HepG2 (cell line): ENCODE measurements around the gene NR2C1. TPM values are rescaled to one million over a fixed set of nuclear protein-coding genes. Genes with fewer than 3 reads are reported as not detected.
"Not testable (repeated sequence)": the region's sequence is repeated elsewhere in the genome, so short reads cannot be mapped to it uniquely, and the experiment has no call there.

Experiments used
- ATAC-seq: fragments of 200-7000 bp; cut with Tn5 transposase; 3 replicates; pipeline ENCODE4 v1.9.1; 2020; ENCODE audit warnings: mild to moderate bottlenecking, moderate library complexity
- BruUV-seq: library from RNA; stranded (reverse); fragments of 400-500 nt; replicated peaks from 2 replicates; lab custom pipeline; 2021; lab: Mats Ljungman, UMichigan
- CTCF ChIA-PET: fragments of 300-600 bp; formaldehyde crosslinking; extraction: SDS; loops from one replicate; lab custom pipeline; 2021; ENCODE audit warnings: low total read pairs, inconsistent platforms, low intra/inter-chr PET ratio; lab: Yijun Ruan, JAX
- POLR2A ChIA-PET: fragments of 350-600 bp; sonication (Branson Sonifier 250); formaldehyde crosslinking; loops from one replicate; lab custom pipeline; 2020; ENCODE audit warnings: antibody characterized with exemption, inconsistent platforms; lab: Yijun Ruan, JAX
- DNase-seq: peaks from one replicate; pipeline ENCODE4 v3.0.0-alpha.2; 2015; ENCODE audit warnings: low spot score
- FAIRE-seq: peaks from 3 replicates; lab custom pipeline; 2011; peaks lifted over from hg19 to GRCh38; lab: Jason Lieb, UNC
- H2AFZ ChIP-seq: one replicate; pipeline ENCODE4 v1.6.1; 2011; ENCODE audit warnings: low read length, inconsistent platforms
- H3K27ac ChIP-seq: fragments of 300-600 bp; 3 replicates; pipeline ENCODE4 v1.8.0; 2011; ENCODE audit warnings: mixed run types, mild to moderate bottlenecking, mixed read lengths, low read length, inconsistent platforms; ENCODE audit not compliant: insufficient read depth; ENCODE audit errors: extremely low read length
- H3K27me3 ChIP-seq, 2 experiments: fragments of 200-600 bp in 1 of 2; 2 replicates in 1 of 2; 3 replicates in 1 of 2; pipeline versions ENCODE4 v1.6.0 to v1.8.0; 2011; ENCODE audit warnings: low read length in 2 of 2, mild to moderate bottlenecking in 2 of 2, moderate library complexity in 2 of 2, inconsistent platforms in 1 of 2; ENCODE audit not compliant: insufficient read depth in 2 of 2, control insufficient read depth in 1 of 2
- H3K36me3 ChIP-seq, 2 experiments: fragments of 200-600 bp in 1 of 2; replicated peaks in 1 of 2; 2 replicates in 1 of 2; 3 replicates in 1 of 2; pipeline versions ENCODE4 v1.5.1 to v1.8.0; 2011; ENCODE audit warnings: low read length in 2 of 2, inconsistent platforms in 1 of 2; ENCODE audit not compliant: insufficient read depth in 2 of 2, control insufficient read depth in 1 of 2
- H3K4me1 ChIP-seq: 2 replicates; pipeline ENCODE4 v1.5.1; 2012; ENCODE audit warnings: low read length, inconsistent platforms; ENCODE audit not compliant: insufficient read depth
- H3K4me2 ChIP-seq: 2 replicates; pipeline ENCODE4 v1.6.0; 2011; ENCODE audit warnings: low read depth, low read length, inconsistent platforms
- H3K4me3 ChIP-seq, 3 experiments: fragments of 200-600 bp in 1 of 3; sonication (generic), shearing (Covaris generic) in 1 of 3; replicated peaks in 1 of 3; 2 replicates each; pipeline ENCODE4 v1.5.1; 2011 to 2016; ENCODE audit warnings: low read length in 3 of 3, inconsistent platforms in 2 of 3, low read depth in 2 of 3, mild to moderate bottlenecking in 2 of 3, control low read depth in 1 of 3, mixed read lengths in 1 of 3; ENCODE audit not compliant: insufficient read depth in 1 of 3
- H3K79me2 ChIP-seq: one replicate; pipeline ENCODE4 v1.6.1; 2011; ENCODE audit warnings: low read length, inconsistent platforms; ENCODE audit not compliant: insufficient read depth
- H3K9ac ChIP-seq: 2 replicates; pipeline ENCODE4 v1.6.0; 2011; ENCODE audit warnings: mild to moderate bottlenecking, low read depth, low read length, inconsistent platforms; ENCODE audit not compliant: insufficient read depth
- H3K9me3 ChIP-seq: 2 replicates; pipeline ENCODE4 v1.5.1; 2012; ENCODE audit warnings: mild to moderate bottlenecking, low read length
- H4K20me1 ChIP-seq: 2 replicates; pipeline ENCODE4 v1.6.0; 2011; ENCODE audit warnings: inconsistent platforms, mild to moderate bottlenecking, low read length, moderate library complexity; ENCODE audit not compliant: insufficient read depth
- ARID2 ChIP-seq: sonication (generic); formaldehyde crosslinking; IDR thresholded peaks from 2 replicates; pipeline ENCODE4 v1.8.1; 2022; ENCODE audit warnings: mild to moderate bottlenecking, missing genetic modification reagents, borderline replicate concordance
- IKZF1 ChIP-seq: fragments of 450-650 bp; IDR thresholded peaks from 2 replicates; pipeline ENCODE4 v1.7.1; 2016
- NR2F2 ChIP-seq: IDR thresholded peaks from 2 replicates; pipeline ENCODE4 v1.6.1; 2012; ENCODE audit warnings: low read depth, inconsistent platforms, borderline replicate concordance
- TAF15 ChIP-seq: fragments of 200-400 bp; formaldehyde crosslinking; IDR thresholded peaks from one replicate; pipeline ENCODE4 v1.6.1; 2018; ENCODE audit warnings: mild to moderate bottlenecking, low read depth, low read length; ENCODE audit not compliant: poor library complexity, severe bottlenecking
- U2AF2 ChIP-seq: fragments of 200-400 bp; formaldehyde crosslinking; IDR thresholded peaks from 2 replicates; pipeline ENCODE4 v1.6.1; 2017; ENCODE audit warnings: low read depth, mild to moderate bottlenecking, low read length
- ZFP37 ChIP-seq: sonication (generic); formaldehyde crosslinking; IDR thresholded peaks from 2 replicates; pipeline ENCODE4 v1.4.0; 2020; ENCODE audit warnings: missing genetic modification reagents, borderline replicate concordance
- ZMYM2 ChIP-seq: sonication (generic); formaldehyde crosslinking; IDR thresholded peaks from 2 replicates; pipeline ENCODE4 v1.8.0; 2022; ENCODE audit warnings: mild to moderate bottlenecking, missing genetic modification reagents
- ZNF414 ChIP-seq: sonication (generic); formaldehyde crosslinking; IDR thresholded peaks from 2 replicates; pipeline ENCODE4 v1.5.0; 2020; ENCODE audit warnings: missing genetic modification reagents
- ZNF468 ChIP-seq: sonication (generic); formaldehyde crosslinking; IDR thresholded peaks from 2 replicates; pipeline ENCODE4 v1.8.0; 2022; ENCODE audit warnings: mild to moderate bottlenecking, moderate library complexity, missing genetic modification reagents
- ZNF713 ChIP-seq: sonication (generic); formaldehyde crosslinking; IDR thresholded peaks from 2 replicates; pipeline ENCODE4 v1.4.0; 2020; ENCODE audit warnings: mild to moderate bottlenecking, missing genetic modification reagents
- ZNF792 ChIP-seq: IDR thresholded peaks from 2 replicates; pipeline ENCODE4 v1.6.1; 2016
- WGBS: methylation state at CpG from one replicate; pipeline ENCODE4 v1.1.6; 2017; ENCODE audit warnings: low lambda C conversion rate; 5-methylcytosine and 5-hydroxymethylcytosine counted together
- in situ Hi-C: cut with HindIII; loops from 2 replicates; pipeline ENCODE4 v1.10.0; 2017; ENCODE audit warnings: low pct_unique_long_range_greater_than_20kb; ENCODE audit not compliant: extremely low pct_ligation_motif_present
- intact Hi-C: fragments of 100-400 bp; cut with micrococcal nuclease; formaldehyde crosslinking; loops from one replicate; pipeline ENCODE4 v1.10.0; 2022; ENCODE audit not compliant: unreplicated experiment
- polyA plus RNA-seq, 8 experiments: library from polyadenylated mRNA; depleted of rRNA in 3 of 8; stranded (reverse) in 7 of 8; unstranded in 1 of 8; fragments of >200 nt; fragmentation: Illumina TruSeq in 4 of 8; extraction: Trizol in 4 of 8; gene quantifications; 2 replicates each; pipeline versions ENCODE4 v1.2.1 to v1.2.3, GENCODE V29; 2011 to 2016; ENCODE audit warnings: low read depth in 4 of 8, missing spikeins in 1 of 8, mixed read lengths in 1 of 8; ENCODE audit not compliant: insufficient read depth in 1 of 8
- total RNA-seq, 5 experiments: library from RNA; depleted of rRNA; stranded (reverse); fragments of >200 nt; fragmentation: Illumina TruSeq; extraction: Trizol; gene quantifications; 2 replicates each; pipeline ENCODE4 v1.2.3, GENCODE V29; 2016; ENCODE audit warnings: low read depth in 1 of 5
- TF ChIP-seq, protein P1 (sequence below): sonication (generic); formaldehyde crosslinking; IDR thresholded peaks from 2 replicates; pipeline ENCODE4 v1.5.0; 2020; ENCODE audit warnings: mild to moderate bottlenecking, low read depth, missing genetic modification reagents, borderline replicate concordance
- TF ChIP-seq, protein P2 (sequence below), 2 experiments: sonication (generic) in 1 of 2; formaldehyde crosslinking in 1 of 2; IDR thresholded peaks; 2 replicates each; pipeline versions ENCODE4 v1.4.0 to v1.6.1; 2018 to 2020; ENCODE audit warnings: missing genetic modification reagents in 2 of 2, borderline replicate concordance in 1 of 2, low read depth in 1 of 2, mild to moderate bottlenecking in 1 of 2, missing biosample characterization in 1 of 2

Gene NR2C1
- total and polyA plus RNA-seq, 2 of the 13 experiments (the other 11 are each of a cell fraction or from before 2014, with no cell fraction given) = 38.0 to 70.8 TPM

GRCh38 chr12:95101957-95102356, 28.5 kb upstream of the NR2C1 start:
- FAIRE-seq, H3K36me3 ChIP-seq, H4K20me1 ChIP-seq, H3K9ac ChIP-seq, DNase-seq, H3K27ac ChIP-seq, H3K27me3 ChIP-seq, ATAC-seq, H3K4me2 ChIP-seq, H3K4me3 ChIP-seq, H2AFZ ChIP-seq, BruUV-seq, POLR2A ChIA-PET, H3K9me3 ChIP-seq, H3K79me2 ChIP-seq, CTCF ChIA-PET, intact Hi-C loops: not testable (repeated sequence)
- 95% methylated on average over 5 of the region's 5 CpGs for WGBS
- peaks cover 14% of the 10 kb centered on the region for H3K4me1 ChIP-seq
- in situ Hi-C loops = loop anchor here (25.0 kb wide), 1 partner anchor 435 kb away; no protein-coding TSS in a partner anchor

- Histone ChIP-seq H2AFZ (no peak overlapping the region), H4K20me1 (no peaks in the 10 kb centered on the region), H3K36me3 (peaks cover 0 to 5% of the 10 kb centered on the region in 2 experiments; a peak in 2 of 5 replicates), H3K4me3 (no peak overlapping the region), H3K27ac (no peak overlapping the region)
- no peak for FAIRE-seq
- no TSS peak for BruUV-seq
- POLR2A ChIA-PET = no interaction called here
- intact Hi-C loops = no loop called here
- DNase-seq = no peak
- no peak for TF ChIP-seq ARID2 (CRISPR knock-in tag)
- TF ChIP-seq, protein P1, sequence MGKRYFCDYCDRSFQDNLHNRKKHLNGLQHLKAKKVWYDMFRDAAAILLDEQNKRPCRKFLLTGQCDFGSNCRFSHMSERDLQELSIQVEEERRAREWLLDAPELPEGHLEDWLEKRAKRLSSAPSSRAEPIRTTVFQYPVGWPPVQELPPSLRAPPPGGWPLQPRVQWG (CRISPR knock-in tag) = no peak
- TF ChIP-seq ZNF414 = no peak
- no peak for TF ChIP-seq ZNF468 (CRISPR knock-in tag)
- no peak for TF ChIP-seq ZFP37 (CRISPR knock-in tag)
- no peak for TF ChIP-seq ZNF792
- TF ChIP-seq, protein P2, sequence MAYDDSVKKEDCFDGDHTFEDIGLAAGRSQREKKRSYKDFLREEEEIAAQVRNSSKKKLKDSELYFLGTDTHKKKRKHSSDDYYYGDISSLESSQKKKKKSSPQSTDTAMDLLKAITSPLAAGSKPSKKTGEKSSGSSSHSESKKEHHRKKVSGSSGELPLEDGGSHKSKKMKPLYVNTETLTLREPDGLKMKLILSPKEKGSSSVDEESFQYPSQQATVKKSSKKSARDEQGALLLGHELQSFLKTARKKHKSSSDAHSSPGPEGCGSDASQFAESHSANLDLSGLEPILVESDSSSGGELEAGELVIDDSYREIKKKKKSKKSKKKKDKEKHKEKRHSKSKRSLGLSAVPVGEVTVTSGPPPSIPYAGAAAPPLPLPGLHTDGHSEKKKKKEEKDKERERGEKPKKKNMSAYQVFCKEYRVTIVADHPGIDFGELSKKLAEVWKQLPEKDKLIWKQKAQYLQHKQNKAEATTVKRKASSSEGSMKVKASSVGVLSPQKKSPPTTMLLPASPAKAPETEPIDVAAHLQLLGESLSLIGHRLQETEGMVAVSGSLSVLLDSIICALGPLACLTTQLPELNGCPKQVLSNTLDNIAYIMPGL (CRISPR knock-in tag; IDR thresholded peaks at IDR 0.05; ENCODE audit: borderline replicate concordance in 1 of 2, low read depth in 1 of 2) = no peak
- TF ChIP-seq IKZF1 = no peak
- no peak for TF ChIP-seq U2AF2
- no peak for TF ChIP-seq ZNF713
- TF ChIP-seq ZMYM2 = no peak
- no peak for TF ChIP-seq NR2F2
- no peak for TF ChIP-seq TAF15
- TF ChIP-seq, all 625 proteins: peak for 0
- H3K4me1 ChIP-seq = peaks cover 14% of the 10 kb centered on the region
- in situ Hi-C loops = loop anchor here (25.0 kb wide), 1 partner anchor 437 kb away; no protein-coding TSS in a partner anchor
- H3K79me2 ChIP-seq = no peaks in the 10 kb centered on the region
- no peaks in the 10 kb centered on the region for H3K27me3 ChIP-seq
- H3K9me3 ChIP-seq = no peaks in the 10 kb centered on the region
- H3K9ac ChIP-seq = no peak overlapping the region
- CTCF ChIA-PET = no interaction called here
- H3K4me2 ChIP-seq = no peak overlapping the region
- ATAC-seq = no peak
- 93% methylated on average over 11 of the region's 11 CpGs for WGBS
Measured at GRCh38 chr12:95100264-95101190, 27.1 kb upstream of the NR2C1 start.
